Aorta (tissue), 5 donors: ENCODE results near the gene FPR3. TPM values are rescaled to one million over a fixed set of nuclear protein-coding genes. Genes with fewer than 3 reads are reported as not detected.
"Not testable (repeated sequence)": the region's sequence is repeated elsewhere in the genome, so short reads cannot be mapped to it uniquely, and the experiment has no call there.

ENCODE experiments used
- ATAC-seq: fragments of 200-7000 bp; cut with Tn5 transposase; one replicate; pipeline ENCODE4 v1.9.1; 2022; ENCODE audit warnings: moderate library complexity; ENCODE audit not compliant: low FRiP score
- DNase-seq, 2 donors: peaks; one replicate each; pipeline ENCODE4 v3.0.0-alpha.2; 2020
- H3K27ac ChIP-seq, 2 donors: one replicate each; pipeline ENCODE4 v1.5.1; 2013; ENCODE audit warnings: low read length in 2 of 2, mild to moderate bottlenecking in 2 of 2, moderate library complexity in 2 of 2, control low read depth in 1 of 2, inconsistent platforms in 1 of 2, low read depth in 1 of 2
- H3K27me3 ChIP-seq, 2 donors: one replicate each; pipeline ENCODE4 v1.6.1; 2013; ENCODE audit warnings: control low read depth in 1 of 2, low read length in 1 of 2, mild to moderate bottlenecking in 1 of 2, moderate library complexity in 1 of 2; ENCODE audit not compliant: insufficient read depth in 2 of 2, control insufficient read depth in 1 of 2
- H3K36me3 ChIP-seq, 2 donors: one replicate each; pipeline ENCODE4 v1.6.1; 2013; ENCODE audit warnings: control low read depth in 1 of 2, low read length in 1 of 2, mild to moderate bottlenecking in 1 of 2; ENCODE audit not compliant: insufficient read depth in 2 of 2, control insufficient read depth in 1 of 2
- H3K4me1 ChIP-seq, 2 donors: one replicate each; pipeline ENCODE4 v1.6.1; 2013; ENCODE audit warnings: low read length in 2 of 2, control low read depth in 1 of 2, mild to moderate bottlenecking in 1 of 2, moderate library complexity in 1 of 2; ENCODE audit not compliant: insufficient read depth in 2 of 2, control insufficient read depth in 1 of 2
- H3K4me3 ChIP-seq, 2 donors: one replicate each; pipeline ENCODE4 v1.5.1; 2013; ENCODE audit warnings: low read length in 2 of 2, control low read depth in 1 of 2, mild to moderate bottlenecking in 1 of 2
- H3K9me3 ChIP-seq: one replicate; pipeline ENCODE4 v1.6.1; 2013; ENCODE audit warnings: mild to moderate bottlenecking, low read length; ENCODE audit not compliant: control insufficient read depth
- WGBS, 2 donors: extraction: QIAGEN DNeasy Blood & Tissue Kit; methylation state at CpG; one replicate each; pipeline ENCODE4 v1.1.7; 2013; 5-methylcytosine and 5-hydroxymethylcytosine counted together
- intact Hi-C, 2 donors: fragments of 100-400 bp; cut with DNase I; formaldehyde crosslinking; loops; one replicate each; pipeline versions ENCODE4 v1.14.2 to v1.15.0; 2022
- polyA plus RNA-seq, 2 donors: library from polyadenylated mRNA; stranded (reverse); fragments of 200-250 nt; gene quantifications; one replicate each; pipeline ENCODE4 v1.2.3, GENCODE V29; 2013
- total RNA-seq, 2 donors: library from RNA; stranded (reverse); fragmentation: NEBNext Ultra II Directional; extraction: Animal tissue kit (Norgen Biotek cat#: 25700); gene quantifications; one replicate each; pipeline ENCODE4 v1.2.1, GENCODE V29; 2021
- donor health status: healthy with polysubstance abuse.
- donor health status: Bipolar disorder and iron deficiency.
- donor health status: DM: no; HTN: no; CAD: no.
- donor health status: DM: no; HTN: no; CAD: no.
- donor health status: DM: yes; HTN: yes; CAD: no.

Gene FPR3
- total and polyA plus RNA-seq, 4 donors: 1.7 to 25.1 (median 16.5) TPM

DNA sequence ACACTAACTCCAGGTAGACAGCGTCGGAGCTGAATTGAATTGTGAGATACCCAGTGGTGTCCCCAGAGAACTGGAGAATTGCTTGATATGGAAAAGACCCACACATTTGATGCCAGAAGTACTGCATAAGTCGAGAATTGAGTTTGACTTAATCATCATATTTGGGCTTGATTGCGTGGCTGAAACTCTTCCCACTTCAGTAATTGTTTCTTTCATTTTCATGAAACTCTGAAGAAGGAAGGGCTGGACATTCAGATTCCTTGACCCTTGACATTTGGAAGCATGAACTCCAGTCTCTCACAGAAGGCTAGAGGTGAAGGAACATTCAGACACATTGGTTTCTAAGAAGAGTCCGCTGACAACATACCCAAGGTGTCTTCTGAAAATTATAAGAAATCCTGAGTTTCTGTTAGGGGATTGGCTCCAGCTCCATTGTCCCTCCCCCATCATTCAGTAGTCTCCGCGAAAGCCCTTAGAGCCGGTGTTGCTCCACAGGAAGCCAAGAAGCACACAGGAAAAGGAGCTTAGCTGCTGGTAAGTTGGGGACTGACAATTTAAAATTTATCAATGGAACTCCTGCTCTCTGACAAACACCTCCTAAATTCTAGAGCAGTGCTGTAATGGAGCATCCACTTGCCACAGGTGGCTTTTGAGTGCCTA is 34.1 kb upstream of the FPR3 start, which contains the start of gene FPR2:
Gene FPR2 (plus strand): TSS at position 484 of the 660 bp plus-strand sequence. CDS start 7,479 bp downstream, outside the sequence.
- no peaks in the 10 kb centered on the region for H3K27me3 ChIP-seq
- H3K4me1 ChIP-seq: no peaks in the 10 kb centered on the region
- no peak within 1 kb of the TSS for H3K27ac ChIP-seq
- intact Hi-C loops: no loop called here
- ATAC-seq (no peak), DNase-seq (no peak)
- H3K9me3 ChIP-seq: peaks cover 2% of the 10 kb centered on the region
- H3K36me3 ChIP-seq: no peaks in the 10 kb centered on the region
- WGBS, 2 donors: 48 to 55% methylated on average over 8 of the region's 8 CpGs
- no peak within 1 kb of the TSS for H3K4me3 ChIP-seq

DNA sequence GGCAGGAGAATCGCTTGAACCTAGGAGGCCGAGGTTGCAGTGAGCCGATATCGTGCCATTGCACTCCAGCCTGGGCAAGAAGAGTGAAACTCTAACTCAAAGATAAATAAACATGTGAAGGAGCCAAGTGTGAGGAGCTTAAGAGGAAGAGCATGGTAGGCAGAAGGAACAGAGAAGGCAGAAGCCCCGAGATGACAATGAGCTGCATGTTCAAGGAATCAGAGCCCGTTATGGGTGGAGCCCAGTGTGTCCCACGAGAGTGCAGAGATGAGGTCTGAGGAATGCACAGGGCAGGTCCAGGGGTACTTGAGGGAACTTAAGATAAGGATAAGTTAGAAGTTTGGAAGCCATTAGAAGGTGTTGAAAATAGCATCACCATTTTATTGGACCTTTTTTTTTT is 33.3 kb upstream of the FPR3 start:
- DNase-seq (no peak), ATAC-seq (no peak)
- Histone ChIP-seq H3K9me3 (no peaks in the 10 kb centered on the region), H3K4me1 (no peaks in the 10 kb centered on the region), H3K27ac (no peak overlapping the region), H3K4me3 (no peak overlapping the region), H3K36me3 (no peaks in the 10 kb centered on the region), H3K27me3 (no peaks in the 10 kb centered on the region)
- intact Hi-C loops: no loop called here
- 82 to 84% methylated on average over 7 of the region's 7 CpGs for WGBS, 2 donors

DNA sequence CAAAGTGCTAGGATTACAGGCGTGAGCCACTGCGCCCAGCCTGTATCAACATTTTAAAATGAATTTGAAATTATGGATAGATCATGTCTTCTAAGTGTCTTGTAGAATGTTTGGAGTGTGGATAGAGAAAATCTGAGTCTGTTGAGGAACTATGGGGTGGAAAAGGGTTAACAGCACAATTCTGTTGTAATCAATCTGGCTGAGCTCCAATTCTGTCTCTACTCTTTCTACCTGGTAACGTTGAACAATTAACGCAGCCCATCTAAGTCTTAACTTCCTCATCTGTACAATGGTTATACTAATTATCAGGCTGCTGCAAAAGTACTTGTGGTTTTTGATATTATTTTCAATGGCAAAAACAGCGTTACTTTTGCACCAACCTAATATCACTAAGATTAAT is 29.9 kb upstream of the FPR3 start:
- intact Hi-C loops: no loop called here
- Histone ChIP-seq H3K36me3 (no peaks in the 10 kb centered on the region), H3K27me3 (no peaks in the 10 kb centered on the region), H3K27ac (no peak overlapping the region), H3K9me3 (no peaks in the 10 kb centered on the region), H3K4me3 (no peak overlapping the region), H3K4me1 (no peaks in the 10 kb centered on the region)
- no peak for DNase-seq
- no peak for ATAC-seq
- WGBS, 2 donors: 58 to 60% methylated on average over 5 of the region's 5 CpGs

DNA sequence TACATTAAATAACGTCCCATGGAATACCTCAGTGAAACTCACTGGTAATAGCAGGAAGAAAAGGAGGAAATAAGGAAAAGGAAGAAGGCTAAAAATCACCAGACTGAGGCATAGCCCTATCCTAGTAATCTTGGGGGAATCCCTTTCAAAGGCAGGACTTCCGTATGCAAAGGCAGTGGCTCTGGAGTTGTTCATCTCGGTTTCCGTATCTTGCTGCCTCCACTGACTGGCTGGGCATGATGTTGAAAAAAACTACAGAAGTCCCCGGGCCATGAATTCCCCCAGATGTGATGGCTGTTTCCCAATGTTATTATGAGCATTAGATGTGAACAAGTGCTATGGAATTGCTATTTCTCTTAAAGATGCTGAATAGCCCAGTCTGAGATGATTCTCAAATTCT is 28.5 kb upstream of the FPR3 start:
- Histone ChIP-seq H3K27me3 (no peaks in the 10 kb centered on the region), H3K9me3 (no peaks in the 10 kb centered on the region), H3K36me3 (no peaks in the 10 kb centered on the region), H3K4me1 (no peaks in the 10 kb centered on the region), H3K27ac (no peak overlapping the region), H3K4me3 (no peak overlapping the region)
- ATAC-seq: no peak
- intact Hi-C loops: no loop called here
- 59 to 61% methylated on average over 5 of the region's 5 CpGs for WGBS, 2 donors
- DNase-seq: no peak

DNA sequence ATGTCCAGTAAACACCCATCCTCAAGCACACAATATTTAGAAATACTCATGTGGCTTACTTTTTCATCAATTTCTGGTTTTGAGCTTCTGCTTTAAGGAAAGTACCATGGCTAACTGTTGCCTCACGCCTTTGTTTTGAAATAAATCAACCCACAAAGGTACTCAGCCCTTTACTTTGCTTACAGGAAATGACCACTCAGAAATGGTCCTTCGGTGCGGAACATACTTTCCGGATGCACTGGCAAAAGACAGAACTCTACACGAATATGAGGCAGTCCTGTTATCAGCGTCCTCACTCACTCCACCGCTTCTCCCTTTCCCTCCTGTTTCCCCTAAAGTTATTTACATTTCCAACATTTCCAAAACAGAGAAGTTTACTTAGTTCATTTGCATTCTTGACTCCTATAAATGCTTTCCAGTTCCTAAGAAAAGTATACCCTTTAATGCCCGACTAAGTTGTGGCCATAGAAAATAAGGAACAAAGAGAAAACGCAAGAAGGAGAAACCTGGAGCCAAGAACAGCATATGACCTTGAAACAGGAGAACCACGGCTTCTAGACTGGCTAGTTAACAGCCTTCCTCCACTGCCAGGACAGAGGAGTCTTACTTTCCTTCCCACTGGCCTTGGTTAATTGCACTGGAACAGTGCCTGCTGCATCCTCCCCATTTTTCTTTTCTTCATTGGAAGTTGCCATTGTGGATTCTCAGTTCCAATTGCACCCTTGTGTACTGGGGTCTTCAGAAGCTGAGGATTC is 23.4 kb upstream of the FPR3 start:
- WGBS, 2 donors: 59 to 70% methylated on average over 10 of the region's 10 CpGs
- Histone ChIP-seq H3K27me3 (peaks cover 0 to 4% of the 10 kb centered on the region in 2 donors), H3K4me3 (no peak overlapping the region), H3K9me3 (no peaks in the 10 kb centered on the region), H3K36me3 (no peaks in the 10 kb centered on the region), H3K27ac (no peak overlapping the region), H3K4me1 (no peaks in the 10 kb centered on the region)
- DNase-seq (no peak), ATAC-seq (no peak)
- intact Hi-C loops: no loop called here

DNA sequence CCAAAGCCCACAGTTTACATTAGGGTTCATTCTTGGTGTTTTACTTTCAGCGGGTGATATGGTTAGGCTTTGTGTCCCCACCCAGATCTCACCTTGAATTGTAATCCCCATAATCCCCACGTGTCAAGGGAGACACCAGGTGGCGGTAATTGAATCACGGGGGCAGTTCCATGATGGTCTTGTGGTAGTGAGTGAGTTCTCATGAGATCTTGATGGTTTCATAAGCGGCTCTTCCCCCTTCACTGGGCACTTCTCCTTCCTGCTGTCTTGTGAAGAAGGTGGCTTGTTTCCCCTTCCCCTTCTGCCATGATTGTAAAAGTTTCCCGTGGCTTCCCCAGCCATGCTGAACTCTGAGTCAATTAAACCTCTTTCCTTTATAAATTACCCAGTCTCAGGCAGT is 22.0 kb upstream of the FPR3 start:
- no peak overlapping the region for H3K4me3 ChIP-seq
- no peaks in the 10 kb centered on the region for H3K36me3 ChIP-seq
- no peaks in the 10 kb centered on the region for H3K4me1 ChIP-seq
- H3K27me3 ChIP-seq: peaks cover 0 to 4% of the 10 kb centered on the region in 2 donors
- no peak overlapping the region for H3K27ac ChIP-seq
- intact Hi-C loops: no loop called here
- DNase-seq: no peak
- H3K9me3 ChIP-seq: no peaks in the 10 kb centered on the region
- ATAC-seq: no peak
- 63 to 67% methylated on average over 6 of the region's 6 CpGs for WGBS, 2 donors

DNA sequence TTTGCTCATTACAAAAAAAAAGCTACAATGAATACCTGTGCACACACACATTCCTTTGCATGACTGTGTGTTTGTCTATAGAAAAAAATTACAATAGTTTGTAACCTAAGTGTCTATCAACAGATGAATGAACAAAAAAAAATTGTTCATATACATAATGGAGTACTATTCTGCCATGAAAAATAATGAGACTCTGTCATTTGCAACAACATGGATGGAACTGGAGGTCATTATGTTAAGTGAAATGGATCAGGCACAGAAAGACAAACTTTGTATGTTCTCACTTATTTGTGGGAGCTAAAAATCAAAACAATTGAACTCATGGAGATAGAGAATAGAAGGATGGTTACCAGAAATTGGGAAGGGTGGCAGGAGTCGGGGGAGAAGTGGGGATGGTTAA is 18.4 kb upstream of the FPR3 start:
- 90 to 96% methylated on average over 1 of the region's 1 CpG for WGBS, 2 donors

DNA sequence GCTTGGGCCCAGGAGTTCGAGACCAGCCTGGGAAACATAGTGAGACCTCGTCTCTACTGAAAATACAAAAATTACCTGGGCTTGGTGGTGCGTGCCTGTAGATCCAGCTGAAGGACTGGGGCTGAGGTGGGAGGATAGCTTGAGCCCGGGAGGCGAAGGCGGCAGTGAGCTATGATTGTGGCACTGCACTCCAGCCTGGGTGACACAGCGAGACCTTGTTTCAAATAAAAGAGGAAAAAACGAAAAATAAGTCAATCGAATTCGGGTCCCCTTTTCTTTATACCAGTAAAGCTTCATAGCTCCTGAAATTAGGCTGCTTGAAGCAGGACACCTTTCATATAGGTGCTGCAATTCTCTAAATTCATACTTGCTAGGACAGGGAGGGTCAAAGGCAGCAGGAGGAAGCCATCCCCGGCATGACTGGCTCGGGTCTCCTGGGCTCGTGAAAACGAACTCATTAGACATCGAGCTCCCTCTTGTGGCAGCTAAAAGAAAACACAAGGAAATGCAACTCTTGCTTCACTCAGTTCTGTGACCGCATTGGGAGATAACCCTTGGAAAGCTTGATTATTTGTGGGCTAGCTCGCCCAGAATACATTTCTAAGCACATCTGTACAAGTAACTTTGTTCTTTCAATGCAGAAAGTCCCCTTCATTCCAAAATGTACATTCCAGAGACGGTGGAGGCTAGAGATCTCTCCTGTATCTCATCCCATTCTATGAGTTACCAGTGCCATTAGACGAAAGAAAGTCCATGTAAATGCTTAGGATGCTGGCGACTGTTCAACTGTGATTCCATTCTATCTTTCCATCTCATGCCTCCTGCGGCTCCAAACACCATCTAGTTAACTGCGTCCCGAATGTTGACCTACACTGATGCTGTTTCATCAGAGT is 17.1 kb upstream of the FPR3 start:
- ATAC-seq: peak; percentile 85
- intact Hi-C loops: loop anchor here in 1 of 2 donors (2.0 kb wide), 1 partner anchor 305 kb away; no protein-coding TSS in a partner anchor
- H3K4me3 ChIP-seq: no peak overlapping the region
- H3K4me1 ChIP-seq: no peaks in the 10 kb centered on the region
- H3K27ac ChIP-seq: no peak overlapping the region
- WGBS, 2 donors: 27 to 29% methylated on average over 23 of the region's 23 CpGs
- peak; percentile 77 to 80 for DNase-seq
- no peaks in the 10 kb centered on the region for H3K9me3 ChIP-seq
- H3K36me3 ChIP-seq: no peaks in the 10 kb centered on the region
- H3K27me3 ChIP-seq: no peaks in the 10 kb centered on the region

More for the DNA sequence above, 18.4 kb upstream of the FPR3 start:
- H3K4me3 ChIP-seq, DNase-seq, H3K9me3 ChIP-seq, ATAC-seq, H3K36me3 ChIP-seq, intact Hi-C loops, H3K27ac ChIP-seq, H3K27me3 ChIP-seq, H3K4me1 ChIP-seq: not testable (repeated sequence)
